ENCODE measurements around the gene IARS2.

IARS2 gene

DNA sequence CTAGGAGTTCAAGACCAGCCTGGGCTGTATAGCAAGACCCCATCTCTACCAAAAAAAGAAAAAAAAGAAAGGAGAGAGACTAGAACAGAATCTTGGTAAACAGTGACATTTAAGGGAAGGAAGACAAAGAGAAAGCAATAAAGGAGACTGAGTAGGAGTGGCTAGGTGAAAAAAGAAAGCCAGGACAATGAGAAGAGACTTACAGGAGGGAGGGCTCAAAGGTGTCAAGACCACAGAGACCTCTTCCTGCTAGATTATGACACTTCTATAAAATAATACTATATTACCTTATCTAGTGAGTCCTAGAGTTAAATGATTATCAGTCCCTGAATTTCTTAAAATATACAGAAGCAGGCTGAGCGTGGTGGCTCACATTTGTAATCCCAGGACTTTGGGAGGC is 37.6 kb upstream of the IARS2 start:
- Histone ChIP-seq H3K4me3 (replicated peaks; ENCODE audit: insufficient read depth, low read length) (no peak overlapping the region), H3K27ac (replicated peaks) (no peak overlapping the region), H3K27me3 (ENCODE audit: insufficient read depth, poor library complexity, severe bottlenecking) (no peaks in the 10 kb centered on the region)
- TF ChIP-seq GABPA (IDR thresholded peaks at IDR 0.05; ENCODE audit: low read depth) (no peak), SPI1 (IDR thresholded peaks at IDR 0.05; ENCODE audit: borderline replicate concordance, low read depth) (no peak), POLR2AphosphoS5 (IDR thresholded peaks at IDR 0.05; ENCODE audit: low read depth) (no peak)
- TF ChIP-seq, protein P1, sequence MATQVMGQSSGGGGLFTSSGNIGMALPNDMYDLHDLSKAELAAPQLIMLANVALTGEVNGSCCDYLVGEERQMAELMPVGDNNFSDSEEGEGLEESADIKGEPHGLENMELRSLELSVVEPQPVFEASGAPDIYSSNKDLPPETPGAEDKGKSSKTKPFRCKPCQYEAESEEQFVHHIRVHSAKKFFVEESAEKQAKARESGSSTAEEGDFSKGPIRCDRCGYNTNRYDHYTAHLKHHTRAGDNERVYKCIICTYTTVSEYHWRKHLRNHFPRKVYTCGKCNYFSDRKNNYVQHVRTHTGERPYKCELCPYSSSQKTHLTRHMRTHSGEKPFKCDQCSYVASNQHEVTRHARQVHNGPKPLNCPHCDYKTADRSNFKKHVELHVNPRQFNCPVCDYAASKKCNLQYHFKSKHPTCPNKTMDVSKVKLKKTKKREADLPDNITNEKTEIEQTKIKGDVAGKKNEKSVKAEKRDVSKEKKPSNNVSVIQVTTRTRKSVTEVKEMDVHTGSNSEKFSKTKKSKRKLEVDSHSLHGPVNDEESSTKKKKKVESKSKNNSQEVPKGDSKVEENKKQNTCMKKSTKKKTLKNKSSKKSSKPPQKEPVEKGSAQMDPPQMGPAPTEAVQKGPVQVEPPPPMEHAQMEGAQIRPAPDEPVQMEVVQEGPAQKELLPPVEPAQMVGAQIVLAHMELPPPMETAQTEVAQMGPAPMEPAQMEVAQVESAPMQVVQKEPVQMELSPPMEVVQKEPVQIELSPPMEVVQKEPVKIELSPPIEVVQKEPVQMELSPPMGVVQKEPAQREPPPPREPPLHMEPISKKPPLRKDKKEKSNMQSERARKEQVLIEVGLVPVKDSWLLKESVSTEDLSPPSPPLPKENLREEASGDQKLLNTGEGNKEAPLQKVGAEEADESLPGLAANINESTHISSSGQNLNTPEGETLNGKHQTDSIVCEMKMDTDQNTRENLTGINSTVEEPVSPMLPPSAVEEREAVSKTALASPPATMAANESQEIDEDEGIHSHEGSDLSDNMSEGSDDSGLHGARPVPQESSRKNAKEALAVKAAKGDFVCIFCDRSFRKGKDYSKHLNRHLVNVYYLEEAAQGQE (IDR thresholded peaks at IDR 0.05; ENCODE audit: insufficient replicate concordance, low read depth) = no peak
- TF ChIP-seq, protein P2, sequence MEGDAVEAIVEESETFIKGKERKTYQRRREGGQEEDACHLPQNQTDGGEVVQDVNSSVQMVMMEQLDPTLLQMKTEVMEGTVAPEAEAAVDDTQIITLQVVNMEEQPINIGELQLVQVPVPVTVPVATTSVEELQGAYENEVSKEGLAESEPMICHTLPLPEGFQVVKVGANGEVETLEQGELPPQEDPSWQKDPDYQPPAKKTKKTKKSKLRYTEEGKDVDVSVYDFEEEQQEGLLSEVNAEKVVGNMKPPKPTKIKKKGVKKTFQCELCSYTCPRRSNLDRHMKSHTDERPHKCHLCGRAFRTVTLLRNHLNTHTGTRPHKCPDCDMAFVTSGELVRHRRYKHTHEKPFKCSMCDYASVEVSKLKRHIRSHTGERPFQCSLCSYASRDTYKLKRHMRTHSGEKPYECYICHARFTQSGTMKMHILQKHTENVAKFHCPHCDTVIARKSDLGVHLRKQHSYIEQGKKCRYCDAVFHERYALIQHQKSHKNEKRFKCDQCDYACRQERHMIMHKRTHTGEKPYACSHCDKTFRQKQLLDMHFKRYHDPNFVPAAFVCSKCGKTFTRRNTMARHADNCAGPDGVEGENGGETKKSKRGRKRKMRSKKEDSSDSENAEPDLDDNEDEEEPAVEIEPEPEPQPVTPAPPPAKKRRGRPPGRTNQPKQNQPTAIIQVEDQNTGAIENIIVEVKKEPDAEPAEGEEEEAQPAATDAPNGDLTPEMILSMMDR (IDR thresholded peaks at IDR 0.05; ENCODE audit: insufficient read depth, low read length) = no peak
- no peak for DNase-seq (ENCODE audit: low read depth in 1 of 2, low spot score in 1 of 2)

DNA sequence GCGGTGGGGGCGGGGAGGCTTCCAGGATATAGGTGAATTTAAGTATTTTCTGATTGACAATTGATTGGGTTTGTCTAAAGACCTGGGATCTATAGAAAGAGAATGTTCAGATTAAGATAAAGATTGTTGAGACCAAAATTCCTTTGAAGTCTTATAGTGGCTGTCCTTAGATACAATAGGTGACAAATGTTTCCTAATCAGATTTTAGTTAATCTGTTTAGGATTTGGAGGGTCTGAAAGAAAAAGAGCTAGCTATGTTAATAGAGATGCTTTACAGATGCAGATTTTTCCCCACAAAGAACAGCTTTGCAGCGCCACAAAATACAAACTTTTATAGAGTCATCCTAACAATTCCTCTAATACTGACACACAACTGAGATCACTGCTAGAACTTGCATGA is 33.1 kb upstream of the IARS2 start:
- Histone ChIP-seq H3K27me3 (ENCODE audit: insufficient read depth, poor library complexity, severe bottlenecking) (no peaks in the 10 kb centered on the region), H3K4me3 (replicated peaks; ENCODE audit: insufficient read depth, low read length) (no peak overlapping the region), H3K27ac (replicated peaks) (no peak overlapping the region)
- TF ChIP-seq, protein P1 (IDR thresholded peaks at IDR 0.05; ENCODE audit: insufficient replicate concordance, low read depth) = no peak
- TF ChIP-seq GABPA (IDR thresholded peaks at IDR 0.05; ENCODE audit: low read depth) = no peak
- no peak for TF ChIP-seq SPI1 (IDR thresholded peaks at IDR 0.05; ENCODE audit: borderline replicate concordance, low read depth)
- no peak for TF ChIP-seq POLR2AphosphoS5 (IDR thresholded peaks at IDR 0.05; ENCODE audit: low read depth)
- TF ChIP-seq, protein P2 (IDR thresholded peaks at IDR 0.05; ENCODE audit: insufficient read depth, low read length) = no peak
- no peak for DNase-seq (ENCODE audit: low read depth in 1 of 2, low spot score in 1 of 2)

DNA sequence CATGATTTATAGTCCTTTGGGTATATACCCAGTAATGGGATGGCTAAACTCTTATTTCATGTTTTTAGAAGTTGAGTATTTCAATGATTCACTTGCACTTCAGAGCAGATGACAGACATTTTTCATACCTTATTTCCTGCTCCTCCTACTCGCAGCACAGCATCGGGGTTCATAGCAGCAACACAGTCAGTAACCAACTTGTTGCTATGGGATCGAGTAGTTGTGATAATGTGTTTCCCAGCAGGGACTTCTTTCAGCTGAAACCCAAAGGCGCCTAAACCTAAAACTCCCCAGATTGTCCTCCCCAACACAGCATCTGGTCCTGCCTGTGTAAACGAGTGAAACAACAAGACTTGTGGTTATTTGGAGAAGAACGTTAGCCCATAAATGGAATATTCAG is 31.3 kb upstream of the IARS2 start:
- no peak for DNase-seq (ENCODE audit: low read depth in 1 of 2, low spot score in 1 of 2)
- TF ChIP-seq POLR2AphosphoS5 (IDR thresholded peaks at IDR 0.05; ENCODE audit: low read depth) = no peak
- TF ChIP-seq GABPA (IDR thresholded peaks at IDR 0.05; ENCODE audit: low read depth) = no peak
- no peak for TF ChIP-seq SPI1 (IDR thresholded peaks at IDR 0.05; ENCODE audit: borderline replicate concordance, low read depth)
- TF ChIP-seq, protein P1 (IDR thresholded peaks at IDR 0.05; ENCODE audit: insufficient replicate concordance, low read depth) = no peak
- TF ChIP-seq, protein P2 (IDR thresholded peaks at IDR 0.05; ENCODE audit: insufficient read depth, low read length) = no peak
- H3K27me3 ChIP-seq (ENCODE audit: insufficient read depth, poor library complexity, severe bottlenecking) = no peaks in the 10 kb centered on the region
- no peak overlapping the region for H3K4me3 ChIP-seq (replicated peaks; ENCODE audit: insufficient read depth, low read length)
- no peak overlapping the region for H3K27ac ChIP-seq (replicated peaks)

Measured in HL-60 (cell line).